Calu3 (cell line): Measurements from ENCODE around the gene PEX11B. TPM values are rescaled to one million over a fixed set of nuclear protein-coding genes. Genes with fewer than 3 reads are reported as not detected.
"Not testable (repeated sequence)": the region's sequence is repeated elsewhere in the genome, so short reads cannot be mapped to it uniquely, and the experiment has no call there.

Source experiments
- BruUV-seq: library from RNA; stranded (reverse); fragments of 400-500 nt; replicated peaks from 2 replicates; lab custom pipeline; 2021; lab: Mats Ljungman, UMichigan
- CTCF ChIA-PET: fragments of 300-600 bp; sonication (Branson Sonifier 250); formaldehyde crosslinking; loops from one replicate; lab custom pipeline; 2022; ENCODE audit warnings: antibody characterized with exemption; lab: Charles Lee
- DNase-seq: peaks from one replicate; pipeline ENCODE4 v3.0.0; 2022
- H3K27ac Mint-ChIP-seq: one replicate; pipeline ENCODE4 v1.8.0; 2022; ENCODE audit warnings: mixed read lengths; ENCODE audit not compliant: unreplicated experiment
- H3K27me3 Mint-ChIP-seq: one replicate; pipeline ENCODE4 v1.8.0; 2022; ENCODE audit warnings: mixed read lengths; ENCODE audit not compliant: unreplicated experiment
- H3K36me3 Mint-ChIP-seq: one replicate; pipeline ENCODE4 v1.8.0; 2022; ENCODE audit warnings: mild to moderate bottlenecking, moderate library complexity, mixed read lengths; ENCODE audit not compliant: insufficient read depth, unreplicated experiment
- H3K4me1 Mint-ChIP-seq: one replicate; pipeline ENCODE4 v1.8.0; 2022; ENCODE audit warnings: mild to moderate bottlenecking, low read depth, mixed read lengths; ENCODE audit not compliant: unreplicated experiment
- H3K4me3 Mint-ChIP-seq: one replicate; pipeline ENCODE4 v1.8.0; 2022; ENCODE audit warnings: mild to moderate bottlenecking, low read depth, moderate library complexity, mixed read lengths; ENCODE audit not compliant: unreplicated experiment
- H3K9me3 Mint-ChIP-seq: one replicate; pipeline ENCODE4 v1.8.0; 2022; ENCODE audit warnings: low read depth, mixed read lengths; ENCODE audit not compliant: unreplicated experiment
- CTCF ChIP-seq: fragments of 200-600 bp; IDR thresholded peaks from one replicate; pipeline ENCODE4 v1.8.0; 2022; ENCODE audit warnings: antibody characterized with exemption; ENCODE audit not compliant: unreplicated experiment
- intact Hi-C: fragments of 100-400 bp; cut with micrococcal nuclease; formaldehyde crosslinking; loops from one replicate; pipeline ENCODE4 v1.10.0; 2022; ENCODE audit not compliant: unreplicated experiment
- total RNA-seq: library from RNA; stranded (reverse); gene quantifications from 2 replicates; pipeline ENCODE4 v1.2.3, GENCODE V29; 2022

PEX11B gene
- total RNA-seq, 1 experiment from 2014 or later = 27.3 TPM

GRCh38 chr1:145927063-145927886 is 8.8 kb upstream of the PEX11B start, which contains the start of gene RBM8A:
Gene RBM8A, minus strand, starts transcription at chr1:145927484. Its CDS starts 58 bp downstream, at chr1:145927426.
- Mint-ChIP-seq H3K36me3 (peaks cover 16% of the 10 kb centered on the region), H3K27ac (no peak within 1 kb of the TSS), H3K9me3 (no peaks in the 10 kb centered on the region), H3K4me1 (peaks cover 16% of the 10 kb centered on the region), H3K27me3 (no peaks in the 10 kb centered on the region), H3K4me3 (no peak within 1 kb of the TSS)
- DNase-seq = peak; percentile 95
- intact Hi-C loops = loop anchor here (2.0 to 5.0 kb wide), 2 partner anchors 35 to 38 kb away; partner anchors contain the start of genes ANKRD34A and POLR3GL
- CTCF ChIA-PET = interaction anchor here (0.5 to 2.2 kb wide), 19 partner anchors 8 to 110 kb away, joined by 3 to 17 read pairs (median 4); partner anchors contain the start of genes ANKRD34A, LIX1L, NUDT17 and PEX11B
- peak; percentile 82 for TF ChIP-seq CTCF
- BruUV-seq = no TSS peak

GRCh38 chr1:145926686-145927062 is 8.2 kb upstream of the PEX11B start:
- peaks cover 16% of the 10 kb centered on the region for H3K4me1 Mint-ChIP-seq
- H3K9me3 Mint-ChIP-seq = no peaks in the 10 kb centered on the region
- TF ChIP-seq CTCF = no peak
- no TSS peak for BruUV-seq
- H3K27me3 Mint-ChIP-seq = no peaks in the 10 kb centered on the region
- intact Hi-C loops = loop anchor here (2.0 to 5.0 kb wide), 2 partner anchors 34 to 38 kb away; partner anchors contain the start of genes ANKRD34A and POLR3GL
- peaks cover 16% of the 10 kb centered on the region for H3K36me3 Mint-ChIP-seq
- CTCF ChIA-PET = interaction anchor here (1.0 to 2.2 kb wide), 9 partner anchors 8 to 94 kb away, joined by 3 to 17 read pairs (median 10); partner anchors contain the start of genes ANKRD34A, LIX1L, PEX11B and PIAS3
- H3K27ac Mint-ChIP-seq = no peak overlapping the region
- H3K4me3 Mint-ChIP-seq = no peak overlapping the region
- no peak for DNase-seq

GRCh38 chr1:145922266-145922665 is 3.7 kb upstream of the PEX11B start:
- no peaks in the 10 kb centered on the region for H3K27me3 Mint-ChIP-seq
- intact Hi-C loops = no loop called here
- H3K36me3 Mint-ChIP-seq = peaks cover 39% of the 10 kb centered on the region
- TF ChIP-seq CTCF = no peak
- DNase-seq = no peak
- peaks cover 15% of the 10 kb centered on the region for H3K4me1 Mint-ChIP-seq
- no peak overlapping the region for H3K27ac Mint-ChIP-seq
- H3K9me3 Mint-ChIP-seq = no peaks in the 10 kb centered on the region
- BruUV-seq = no TSS peak
- no peak overlapping the region for H3K4me3 Mint-ChIP-seq
- CTCF ChIA-PET = no interaction called here

GRCh38 chr1:145920297-145920696 is 1.8 kb upstream of the PEX11B start:
- H3K27ac Mint-ChIP-seq, BruUV-seq, H3K27me3 Mint-ChIP-seq, H3K9me3 Mint-ChIP-seq, DNase-seq, intact Hi-C loops: not testable (repeated sequence)
- CTCF ChIA-PET = interaction anchor here (0.7 kb wide), 1 partner anchor 59 kb away, joined by 3 read pairs; no protein-coding TSS in a partner anchor
- peak overlapping the region; percentile 74 for H3K4me3 Mint-ChIP-seq
- H3K36me3 Mint-ChIP-seq = peaks cover 39% of the 10 kb centered on the region
- peaks cover 15% of the 10 kb centered on the region for H3K4me1 Mint-ChIP-seq
